Heart right ventricle (tissue), 16 donors: ENCODE data around the gene CDH15. TPM values are rescaled to one million over a fixed set of nuclear protein-coding genes. Genes with fewer than 3 reads are reported as not detected.

Experiments
- ATAC-seq, 8 donors: fragments of 200-7000 bp; cut with Tn5 transposase; one replicate each; pipeline ENCODE4 v1.9.1; 2020; ENCODE audit warnings: mild to moderate bottlenecking in 8 of 8, moderate library complexity in 8 of 8, moderate number of reproducible peaks in 1 of 8
- DNase-seq, 2 donors: peaks; one replicate each; pipeline ENCODE4 v3.0.0-alpha.2; 2020
- H3K27ac ChIP-seq, 10 donors: fragments of 200-600 bp; sonication (generic) in 2 of 10; one replicate each; pipeline versions ENCODE4 v1.5.0 to v1.8.0; 2020 to 2022; ENCODE audit warnings: mild to moderate bottlenecking in 3 of 10
- H3K27me3 ChIP-seq, 7 donors: fragments of 200-600 bp; one replicate each; pipeline ENCODE4 v1.8.0; 2021 to 2022; ENCODE audit warnings: mild to moderate bottlenecking in 2 of 7
- H3K36me3 ChIP-seq, 9 donors: fragments of 200-600 bp; sonication (generic) in 1 of 9; one replicate each; pipeline versions ENCODE4 v1.5.0 to v1.8.0; 2020 to 2022; ENCODE audit warnings: mild to moderate bottlenecking in 2 of 9
- H3K4me1 ChIP-seq, 9 donors: fragments of 200-600 bp; sonication (generic) in 1 of 9; one replicate each; pipeline versions ENCODE4 v1.5.0 to v1.8.0; 2020 to 2022; ENCODE audit warnings: mild to moderate bottlenecking in 4 of 9
- H3K4me3 ChIP-seq, 10 donors: fragments of 200-600 bp; sonication (generic) in 2 of 10; one replicate each; pipeline versions ENCODE4 v1.5.0 to v1.8.0; 2020 to 2022; ENCODE audit warnings: mild to moderate bottlenecking in 7 of 10, moderate library complexity in 2 of 10
- H3K9me3 ChIP-seq, 11 donors: fragments of 200-600 bp in 10 of 11; sonication (generic) in 2 of 11; one replicate each; pipeline versions ENCODE4 v1.5.0 to v1.8.0; 2013 to 2022; ENCODE audit warnings: mild to moderate bottlenecking in 2 of 11, control low read depth in 1 of 11, moderate library complexity in 1 of 11
- CTCF ChIP-seq, 9 donors: fragments of 200-600 bp; sonication (generic) in 2 of 9; IDR thresholded peaks; one replicate each; pipeline versions ENCODE4 v1.5.0 to v1.8.0; 2021 to 2022; ENCODE audit warnings: antibody characterized with exemption in 9 of 9, mild to moderate bottlenecking in 5 of 9, moderate library complexity in 1 of 9
- WGBS, 2 donors: extraction: QIAGEN DNeasy Blood & Tissue Kit; methylation state at CpG; one replicate each; pipeline ENCODE4 v1.1.7; 2013; ENCODE audit warnings: inconsistent platforms in 1 of 2; 5-methylcytosine and 5-hydroxymethylcytosine counted together
- intact Hi-C, 10 donors: fragments of 100-400 bp; cut with DNase I; formaldehyde crosslinking; loops; one replicate each; pipeline versions ENCODE4 v1.11.1 to v1.14.2; 2022
- polyA plus RNA-seq, 2 donors: library from polyadenylated mRNA; stranded (reverse); fragments of 200-250 nt; gene quantifications; one replicate each; pipeline ENCODE4 v1.2.3, GENCODE V29; 2013
- total RNA-seq, 10 donors: library from RNA; stranded (reverse); fragmentation: NEBNext Ultra II Directional in 3 of 10; extraction: Animal tissue kit (Norgen Biotek cat#: 25700) in 3 of 10; gene quantifications; one replicate each; pipeline versions ENCODE4 v1.2.1 to v1.2.4, GENCODE V29; 2021 to 2023
- donor health status: Arrhythmogenic right ventricular cardiomyopathy.
- donor health status: ischemic (EF 13 %, LVEDD 7.1; RV severe dilation, severe dysfunction).
- donor health status: healthy with polysubstance abuse.
- donor health status: DM: no; HTN: yes; CAD: no.
- donor health status: DM: no; HTN: no; CAD: no.
- donor health status: ischemic (EF 25% LVEDD 6.9; RV normal size, moderate dysfunction).
- donor health status: ischemic (EF 25% LVEDD 5.7; RV mildly dilated, moderate dysfunction).
- donor health status: healthy.
- donor health status: DM: yes; HTN: yes; CAD: no.
- donor health status: Ischemic cardiomyopathy.
- donor health status: ischemic (EF 35%, LVEDD 5.7; RV mildly dilated, moderate dysfunction).
- donor health status: nonischemic (EF 11% LVEDD 7.7; RV severe dilation, severe dysfunction).
- donor health status: DM: yes; HTN: yes; CAD: no.
- donor health status: PGD.
- donor health status: ischemic (EF 29% LVEDD 5.4; RV normal size, mild dysfunction).
- donor health status: nonischemic (EF 23%, LVEDD 6.1; RV moderate dilation, normal function).

Gene CDH15
- total and polyA plus RNA-seq, 12 donors, result 0.08 to 0.45 (median 0.16) TPM; not detected in 9

- 89% methylated on average over 48 of the region's 48 CpGs for WGBS, 2 donors
- Histone ChIP-seq H3K9me3 (no peaks in the 10 kb centered on the region), H3K27me3 (peaks cover 0 to 12% (median 0%) of the 10 kb centered on the region in 7 donors), H3K4me1 (peaks cover 17 to 30% (median 28%) of the 10 kb centered on the region in 9 donors), H3K27ac (no peak overlapping the region), H3K4me3 (no peak overlapping the region), H3K36me3 (no peaks in the 10 kb centered on the region)
- ATAC-seq, result no peak
- intact Hi-C loops, result loop anchor here in 1 of 10 donors (10.0 kb wide), 1 partner anchor 344 kb away; the partner anchor contains the start of gene APRT
- DNase-seq, result no peak
- TF ChIP-seq CTCF (IDR thresholded peaks at IDR 0.05), result no peak
Observed at GRCh38 chr16:89159066-89159849, 12.3 kb upstream of the CDH15 start.

GRCh38 chr16:89159850-89160354 lies 11.6 kb upstream of the CDH15 start:
- 89 to 91% methylated on average over 20 of the region's 20 CpGs for WGBS, 2 donors
- H3K27me3 ChIP-seq, result peaks cover 0 to 19% (median 0%) of the 10 kb centered on the region in 7 donors
- TF ChIP-seq CTCF (IDR thresholded peaks at IDR 0.05), result no peak
- H3K9me3 ChIP-seq, result no peaks in the 10 kb centered on the region
- no peak overlapping the region for H3K4me3 ChIP-seq
- peaks cover 12 to 24% (median 22%) of the 10 kb centered on the region in 9 donors for H3K4me1 ChIP-seq
- no peaks in the 10 kb centered on the region for H3K36me3 ChIP-seq
- DNase-seq (no peak), ATAC-seq (no peak)
- H3K27ac ChIP-seq, result no peak overlapping the region
- intact Hi-C loops, result loop anchor here in 6 of 10 donors (5.0 to 10.0 kb wide), 5 partner anchors 215 to 715 kb away; partner anchors contain the start of gene APRT (in 4 of the 6)

GRCh38 chr16:89160977-89161701 lies 10.4 kb upstream of the CDH15 start:
- no peak for DNase-seq
- 88 to 91% methylated on average over 29 of the region's 29 CpGs for WGBS, 2 donors
- Histone ChIP-seq H3K9me3 (no peaks in the 10 kb centered on the region), H3K4me3 (no peak overlapping the region), H3K27ac (no peak overlapping the region), H3K27me3 (peaks cover 0 to 26% (median 0%) of the 10 kb centered on the region in 7 donors), H3K4me1 (peaks cover 4 to 11% (median 10%) of the 10 kb centered on the region in 9 donors), H3K36me3 (no peaks in the 10 kb centered on the region)
- no peak for TF ChIP-seq CTCF (IDR thresholded peaks at IDR 0.05)
- ATAC-seq, result no peak
- intact Hi-C loops, result loop anchor here in 6 of 10 donors (5.0 to 10.0 kb wide), 5 partner anchors 216 to 716 kb away; partner anchors contain the start of gene APRT (in 3 of the 6)
